GM23248 (cell line): ENCODE measurements around the gene RNU4-1.

Source experiments
- EZH2 ChIP-seq: fragments of 200-600 bp; sonication (generic); IDR thresholded peaks from 2 replicates; pipeline ENCODE4 v1.6.1; 2018; ENCODE audit warnings: antibody characterized with exemption, mild to moderate bottlenecking; ENCODE audit not compliant: insufficient read depth, poor library complexity, severe bottlenecking
- EZH2phosphoT487 ChIP-seq: fragments of 200-600 bp; sonication (generic); IDR thresholded peaks from 2 replicates; pipeline ENCODE4 v1.6.1; 2018; ENCODE audit warnings: antibody characterized with exemption, moderate library complexity, mild to moderate bottlenecking, low read depth; ENCODE audit not compliant: insufficient read depth

DNA sequence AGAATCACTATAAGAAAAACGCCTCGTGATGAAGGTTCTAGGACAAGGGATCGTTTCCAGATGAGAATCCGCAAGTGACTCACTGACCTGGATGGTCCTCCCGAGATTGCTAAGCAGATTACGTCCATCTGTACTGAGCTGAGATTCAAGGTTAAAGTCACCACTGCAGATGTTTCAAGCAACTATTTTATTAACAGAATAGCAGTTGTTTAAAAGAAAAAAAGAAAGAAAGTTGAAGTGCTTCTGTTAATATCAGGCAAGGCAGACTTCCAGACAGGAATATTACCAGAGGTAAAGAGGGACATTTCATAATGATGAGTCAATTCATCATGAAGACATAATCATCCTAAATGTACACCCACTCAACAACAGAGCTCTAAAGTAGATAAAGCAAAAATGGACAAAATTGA, 45.4 kb downstream of the RNU4-1 start:
- no peak for TF ChIP-seq EZH2phosphoT487
- TF ChIP-seq EZH2, result no peak
